Amygdala (tissue), 56 donors: ENCODE data around the gene PGAP3.
A peak's percentile ranks its signal among the peaks of the same experiment; 100 is the strongest.
"Not testable (repeated sequence)": the region's sequence is repeated elsewhere in the genome, so short reads cannot be mapped to it uniquely, and the experiment has no call there.

Source experiments
- DNase-seq, 56 donors: peaks; one replicate each; lab custom pipeline; 2025; lab: John Stamatoyannopoulos, UW

The PGAP3 gene

GRCh38 chr17:39699818-39700147 is 11.9 kb upstream of the PGAP3 start, which contains the start of gene ERBB2:
Gene ERBB2, plus strand, starts transcription at chr17:39700064. Its CDS starts 175 bp downstream, at chr17:39700239.
- DNase-seq: peak in 13 of 56 donors; percentile 6 to 46 (median 20)

GRCh38 chr17:39699157-39699817 is 11.4 kb upstream of the PGAP3 start:
- not testable (repeated sequence) for DNase-seq

GRCh38 chr17:39697961-39698360 is 10.1 kb upstream of the PGAP3 start:
- DNase-seq: no peak

GRCh38 chr17:39696731-39697130 is 8.9 kb upstream of the PGAP3 start:
- no peak for DNase-seq

- DNase-seq: no peak
These were observed 7.2 kb upstream of the PGAP3 start for GRCh38 chr17:39695089-39695474.

- no peak for DNase-seq
These were observed 6.7 kb upstream of the PGAP3 start for GRCh38 chr17:39694593-39694992.

GRCh38 chr17:39688945-39689344 is 1.1 kb upstream of the PGAP3 start:
- DNase-seq: no peak

GRCh38 chr17:39688475-39688835 is 598 bp upstream of the PGAP3 start:
- no peak for DNase-seq

GRCh38 chr17:39687101-39687545 is 734 bp downstream of the PGAP3 start:
- DNase-seq: no peak

GRCh38 chr17:39684369-39685192 is 3.3 kb downstream of the PGAP3 start:
- no peak for DNase-seq

GRCh38 chr17:39683295-39683939 is 4.4 kb downstream of the PGAP3 start:
- DNase-seq: no peak

- DNase-seq: no peak
These were observed 8.2 kb downstream of the PGAP3 start for GRCh38 chr17:39679521-39680192.

- DNase-seq: no peak
These were observed 9.3 kb downstream of the PGAP3 start for GRCh38 chr17:39678340-39679116.

GRCh38 chr17:39677542-39678339 is 10.1 kb downstream of the PGAP3 start:
- peak in 24 of 56 donors; percentile 19 to 63 (median 40) for DNase-seq

GRCh38 chr17:39677072-39677471 is 10.8 kb downstream of the PGAP3 start:
- no peak for DNase-seq

- DNase-seq: peak in 37 of 56 donors; percentile 19 to 79 (median 57)
These were observed 11.5 kb downstream of the PGAP3 start for GRCh38 chr17:39676198-39676819.

GRCh38 chr17:39675390-39676082 is 12.3 kb downstream of the PGAP3 start:
- DNase-seq: no peak

- no peak for DNase-seq
These were observed 13.0 kb downstream of the PGAP3 start for GRCh38 chr17:39674702-39675389.
